ENCODE measurements around the gene RYR2. TPM values are rescaled to one million over a fixed set of nuclear protein-coding genes. Genes with fewer than 3 reads are reported as not detected.

Gene RYR2
- total RNA-seq, 4 donors from 2014 or later, result 0.88 to 8.4 (median 5.5) TPM

- H3K4me1 ChIP-seq, result no peaks in the 10 kb centered on the region
- H3K27ac ChIP-seq, result no peak overlapping the region
- no peaks in the 10 kb centered on the region for H3K27me3 ChIP-seq
- no peaks in the 10 kb centered on the region for H3K9me3 ChIP-seq
- no peaks in the 10 kb centered on the region for H3K36me3 ChIP-seq
- intact Hi-C loops (cut with DNase I; ENCODE audit: low total_unique reads), result no loop called here
- H3K4me3 ChIP-seq, result no peak overlapping the region
- TF ChIP-seq POLR2A (IDR thresholded peaks at IDR 0.05), result no peak
- no peak for TF ChIP-seq CTCF (IDR thresholded peaks at IDR 0.05)
- no peak for DNase-seq
These were observed 568.2 kb downstream of the RYR2 start for GRCh38 chr1:237610157-237610556.

- Histone ChIP-seq H3K4me1 (no peaks in the 10 kb centered on the region), H3K4me3 (no peak overlapping the region), H3K27ac (no peak overlapping the region), H3K36me3 (no peaks in the 10 kb centered on the region), H3K9me3 (no peaks in the 10 kb centered on the region), H3K27me3 (no peaks in the 10 kb centered on the region)
- intact Hi-C loops (cut with DNase I; ENCODE audit: low total_unique reads), result no loop called here
- TF ChIP-seq CTCF (IDR thresholded peaks at IDR 0.05), result no peak
- TF ChIP-seq POLR2A (IDR thresholded peaks at IDR 0.05), result no peak
- no peak for DNase-seq
These were observed 572.0 kb downstream of the RYR2 start for GRCh38 chr1:237613984-237614383.

DNA sequence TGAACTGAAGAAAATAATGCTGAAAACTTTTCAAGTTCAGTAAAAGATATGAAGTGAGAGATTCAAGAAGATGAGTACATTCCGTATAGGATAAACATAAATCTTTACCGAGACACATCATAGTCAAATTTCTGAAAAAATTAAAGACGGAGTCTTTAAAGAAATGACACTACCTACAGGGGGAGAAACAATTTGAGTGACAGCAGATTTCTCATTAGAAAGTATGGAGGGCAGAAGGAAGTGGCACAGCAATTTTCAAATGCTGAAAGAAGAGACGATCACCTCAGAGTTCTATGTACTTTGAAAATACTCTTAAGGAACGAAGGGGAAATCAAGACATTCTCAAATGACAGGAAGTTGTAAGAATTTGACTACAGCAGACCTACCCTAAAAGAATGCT lies 577.6 kb downstream of the RYR2 start:
- Histone ChIP-seq H3K27me3 (no peaks in the 10 kb centered on the region), H3K9me3 (no peaks in the 10 kb centered on the region), H3K36me3 (no peaks in the 10 kb centered on the region), H3K4me3 (no peak overlapping the region), H3K4me1 (no peaks in the 10 kb centered on the region), H3K27ac (no peak overlapping the region)
- DNase-seq, result no peak
- intact Hi-C loops (cut with DNase I; ENCODE audit: low total_unique reads), result no loop called here
- TF ChIP-seq CTCF (IDR thresholded peaks at IDR 0.05) (no peak), POLR2A (IDR thresholded peaks at IDR 0.05) (no peak)

GRCh38 chr1:237634922-237635321 lies 592.9 kb downstream of the RYR2 start:
- H3K4me3 ChIP-seq, result no peak overlapping the region
- no peak overlapping the region for H3K27ac ChIP-seq
- H3K27me3 ChIP-seq, result no peaks in the 10 kb centered on the region
- TF ChIP-seq CTCF (IDR thresholded peaks at IDR 0.05) (no peak), POLR2A (IDR thresholded peaks at IDR 0.05) (no peak)
- H3K36me3 ChIP-seq, result no peaks in the 10 kb centered on the region
- no peak for DNase-seq
- no peaks in the 10 kb centered on the region for H3K4me1 ChIP-seq
- intact Hi-C loops (cut with DNase I; ENCODE audit: low total_unique reads), result no loop called here
- no peaks in the 10 kb centered on the region for H3K9me3 ChIP-seq

DNA sequence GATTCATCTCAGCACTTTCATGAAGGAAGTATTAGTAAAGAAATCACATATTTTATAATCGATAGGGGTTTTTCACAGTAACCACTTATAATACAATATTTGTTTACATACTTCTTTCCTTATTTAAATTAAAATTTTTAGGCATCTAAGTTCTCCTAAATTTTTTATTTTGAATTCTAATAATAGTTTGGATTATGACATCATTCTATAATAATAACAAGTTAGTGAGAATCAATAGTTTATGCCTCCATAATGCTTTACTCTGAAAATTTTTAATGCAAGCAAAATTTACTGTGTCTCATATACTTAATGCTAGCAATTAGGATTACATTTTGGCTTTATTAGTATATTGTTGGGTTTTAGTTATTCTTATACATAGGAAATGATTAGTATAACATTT lies 596.6 kb downstream of the RYR2 start:
- no peak overlapping the region for H3K4me3 ChIP-seq
- DNase-seq, result no peak
- H3K36me3 ChIP-seq, result no peaks in the 10 kb centered on the region
- H3K27me3 ChIP-seq, result no peaks in the 10 kb centered on the region
- H3K9me3 ChIP-seq, result no peaks in the 10 kb centered on the region
- TF ChIP-seq CTCF (IDR thresholded peaks at IDR 0.05), result no peak
- no peak for TF ChIP-seq POLR2A (IDR thresholded peaks at IDR 0.05)
- intact Hi-C loops (cut with DNase I; ENCODE audit: low total_unique reads), result no loop called here
- no peaks in the 10 kb centered on the region for H3K4me1 ChIP-seq
- H3K27ac ChIP-seq, result no peak overlapping the region
